ENCODE results near the gene CD22.
"Not testable (repeated sequence)": the region's sequence is repeated elsewhere in the genome, so short reads cannot be mapped to it uniquely, and the experiment has no call there.

CD22 gene

GRCh38 chr19:35328851-35329285 lies at the start of gene CD22:
TSS of gene CD22 (plus strand) at chr19:35329187. CDS start at chr19:35332041, 2,854 bp downstream.
- DNase-seq: no peak

DNA sequence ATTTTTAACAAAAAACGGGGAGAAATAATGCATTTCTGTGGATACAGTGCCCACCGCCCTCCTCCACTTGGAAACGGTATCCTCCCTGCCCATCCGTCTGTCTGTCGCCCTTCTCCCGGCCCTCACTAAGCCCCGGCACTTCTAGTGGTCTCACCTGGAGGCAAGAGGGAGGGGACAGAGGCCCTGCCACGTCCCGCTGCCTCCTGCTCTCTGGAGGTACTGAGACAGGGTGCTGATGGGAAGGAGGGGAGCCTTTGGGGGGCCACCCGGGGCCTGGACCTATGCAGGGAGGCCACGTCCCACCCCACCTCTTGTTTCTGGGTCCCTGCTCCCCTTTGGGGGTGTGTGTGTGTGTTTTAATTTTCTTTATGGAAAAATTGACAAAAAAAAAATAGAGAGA lies 49.6 kb upstream of the CD22 start:
- DNase-seq: no peak

DNA sequence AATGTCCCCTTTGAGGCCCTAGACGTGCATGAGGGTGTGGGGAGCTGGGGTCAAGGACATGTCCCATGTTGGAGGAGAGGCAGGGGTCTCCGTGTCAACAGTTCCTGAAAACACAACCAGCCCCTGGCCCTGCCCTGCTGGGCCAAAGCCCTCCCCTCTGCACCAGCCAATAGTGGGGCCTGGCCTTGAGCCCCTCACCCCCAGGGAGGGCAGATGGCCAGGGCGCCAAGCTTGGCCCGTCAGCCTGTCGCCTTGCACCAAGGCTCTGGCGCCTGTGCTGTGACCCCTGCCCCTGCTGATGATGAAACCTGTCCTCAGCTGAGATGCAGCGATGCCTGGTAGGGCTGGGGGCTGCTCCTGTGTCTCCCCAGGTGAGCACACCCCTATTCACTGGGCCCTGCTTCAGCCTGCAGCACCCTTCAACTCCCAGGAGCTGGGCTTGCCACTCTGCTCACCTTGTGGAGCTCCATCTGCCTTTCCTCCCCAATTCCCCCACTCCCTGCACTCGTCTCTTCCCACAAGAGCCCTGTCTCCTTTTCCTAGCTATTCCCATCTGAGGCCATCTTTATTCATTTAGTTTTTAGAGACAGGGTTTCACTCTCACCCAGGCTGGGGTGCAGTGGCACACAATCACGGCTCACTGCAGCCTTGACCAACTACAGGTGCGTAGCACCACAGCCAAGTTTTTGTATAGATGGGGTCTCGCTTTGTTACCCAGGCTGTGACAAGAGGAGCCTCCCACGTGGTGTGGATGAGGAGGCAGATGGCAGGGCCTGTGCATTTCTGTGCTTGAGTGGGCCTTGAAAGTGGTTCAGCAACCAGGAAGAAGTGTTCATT lies 48.8 kb upstream of the CD22 start:
- DNase-seq: no peak

DNA sequence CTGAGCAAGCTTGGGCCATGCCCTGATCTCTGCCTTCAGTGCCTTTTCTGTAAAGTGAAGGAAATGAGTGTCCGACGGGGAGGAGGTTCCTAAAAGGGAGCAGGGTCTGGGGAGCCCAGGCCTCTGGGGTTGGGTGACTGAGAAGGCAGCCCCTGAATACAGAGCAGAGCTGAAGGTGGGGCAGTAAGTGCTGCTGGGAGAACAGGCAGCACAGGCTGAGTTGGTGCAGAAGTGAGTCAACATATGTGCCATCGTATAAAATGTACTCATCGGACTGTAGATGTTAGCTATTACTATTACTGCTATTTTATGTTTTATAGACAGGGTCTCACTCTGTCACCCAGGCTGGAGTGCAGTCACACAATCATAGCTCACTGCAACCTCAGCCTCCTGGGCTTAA lies 47.7 kb upstream of the CD22 start:
- no peak for DNase-seq

GRCh38 chr19:35284153-35285094 lies 44.6 kb upstream of the CD22 start:
- DNase-seq: no peak

GRCh38 chr19:35285095-35285449 lies 43.9 kb upstream of the CD22 start:
- DNase-seq: no peak

DNA sequence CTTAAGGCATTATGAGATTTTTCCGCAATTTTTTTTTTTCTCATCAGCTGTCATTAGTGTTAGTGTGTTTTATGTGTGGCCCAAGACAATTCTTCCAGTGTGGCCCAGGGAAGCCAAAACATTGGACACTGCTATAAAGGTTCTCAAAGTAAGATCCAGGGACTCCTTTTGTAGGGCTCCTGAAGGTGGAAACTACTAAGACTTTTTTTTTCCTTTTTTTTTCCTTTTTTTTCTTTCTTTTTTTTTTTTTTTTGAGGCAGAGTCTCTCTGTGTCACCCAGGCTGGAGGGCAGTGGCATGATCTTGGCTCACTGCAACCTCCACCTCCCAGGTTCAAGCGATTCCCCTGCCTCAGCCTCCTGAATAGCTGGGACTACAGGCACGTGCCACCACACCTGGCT lies 43.5 kb upstream of the CD22 start:
- DNase-seq: not testable (repeated sequence)

DNA sequence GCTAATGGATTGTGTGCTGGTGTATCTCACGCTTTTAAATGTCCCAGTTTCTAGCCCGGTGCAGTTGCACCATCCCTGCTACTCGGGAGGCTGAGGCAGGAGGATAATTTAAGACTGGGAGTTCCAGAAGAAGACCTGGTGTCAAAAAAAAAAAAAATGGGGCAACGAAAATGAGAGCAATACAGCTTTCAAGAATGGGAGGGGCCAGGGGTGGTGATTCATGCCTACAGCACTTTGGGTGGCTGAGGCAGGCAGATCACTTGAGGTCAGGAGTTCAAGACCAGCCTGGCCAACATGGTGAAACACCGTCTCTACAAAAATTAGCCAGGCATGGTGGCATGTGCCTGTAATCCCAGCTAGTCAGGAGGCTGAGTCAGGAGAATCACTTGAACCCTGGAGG lies 42.9 kb upstream of the CD22 start:
- DNase-seq: not testable (repeated sequence)

GRCh38 chr19:35287713-35288112 lies 41.3 kb upstream of the CD22 start:
- no peak for DNase-seq

DNA sequence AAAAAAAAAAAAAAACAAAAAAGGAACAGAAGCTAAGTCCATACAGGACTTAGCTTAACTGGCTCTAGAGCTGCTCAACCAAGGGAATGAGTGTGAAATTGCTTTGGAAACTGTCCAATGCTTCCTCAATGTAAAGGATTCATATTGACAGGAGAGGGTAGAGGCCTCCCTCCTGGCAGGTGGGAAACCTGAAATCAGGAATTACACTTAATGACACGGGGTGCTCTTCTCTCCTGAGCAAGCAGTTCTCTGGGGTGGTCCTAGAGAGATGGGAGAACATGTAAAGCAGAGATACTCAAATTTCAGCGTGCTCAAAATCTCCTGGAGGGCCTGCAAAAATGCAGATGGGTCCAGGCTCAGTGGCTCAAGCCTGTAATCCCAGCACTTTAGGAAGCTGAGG lies 40.7 kb upstream of the CD22 start:
- no peak for DNase-seq

GRCh38 chr19:35288906-35289305 lies 40.1 kb upstream of the CD22 start:
- no peak for DNase-seq

DNA sequence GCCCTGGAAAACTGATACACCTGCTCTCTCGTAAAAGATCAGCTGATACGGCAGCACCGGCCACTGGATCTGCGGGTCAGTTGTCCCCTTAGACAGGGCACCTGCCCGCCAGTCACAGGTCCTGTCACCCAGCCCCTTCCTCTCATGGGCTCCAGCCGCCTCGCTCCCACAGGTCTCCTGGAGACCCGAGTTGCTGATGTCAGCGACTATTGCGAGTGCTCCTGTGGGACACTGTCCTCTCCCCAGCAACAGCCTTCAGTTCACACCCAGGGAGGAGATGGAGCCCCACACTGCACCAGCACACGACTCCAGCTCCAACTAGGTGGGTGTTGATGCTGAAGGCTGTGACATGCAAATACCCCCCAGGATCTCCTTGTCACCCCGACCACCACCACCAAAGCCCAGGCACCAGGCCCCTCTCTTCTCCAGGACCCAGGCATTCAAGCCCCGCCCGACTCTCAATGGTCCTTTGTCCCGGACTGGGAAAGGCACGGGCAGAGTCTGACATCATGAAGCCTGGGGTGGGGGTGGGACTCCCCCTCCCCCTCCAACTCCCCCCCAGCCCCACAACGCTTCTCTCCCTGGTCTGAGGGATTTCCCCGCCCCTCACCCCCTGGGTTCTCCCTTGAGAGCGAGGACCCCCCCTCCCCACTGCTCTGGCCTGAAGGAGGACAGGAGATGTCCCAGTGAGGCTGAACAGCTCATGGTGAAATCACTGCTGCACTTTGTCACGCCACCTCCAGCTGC lies 38.4 kb upstream of the CD22 start:
- no peak for DNase-seq

DNA sequence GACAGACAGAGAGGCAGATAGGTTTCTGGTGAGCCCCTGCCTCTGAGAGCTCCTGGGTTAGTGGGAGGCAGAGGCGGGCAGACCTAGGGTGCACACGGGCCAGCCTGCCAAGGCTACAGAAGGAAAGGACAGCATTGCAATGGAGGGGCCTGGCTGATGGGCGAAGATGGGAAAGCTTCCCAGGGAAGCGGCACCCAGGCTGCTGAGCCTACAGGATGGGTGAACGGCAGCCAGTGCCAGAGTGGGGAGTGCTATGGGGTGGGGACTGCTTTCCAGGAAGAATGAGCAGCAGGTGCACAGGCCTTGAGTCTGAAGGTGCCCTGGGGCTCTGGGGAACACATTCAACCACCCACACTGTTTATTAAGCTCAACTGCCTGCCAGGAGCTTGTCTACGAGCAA lies 37.7 kb upstream of the CD22 start:
- DNase-seq: no peak

DNA sequence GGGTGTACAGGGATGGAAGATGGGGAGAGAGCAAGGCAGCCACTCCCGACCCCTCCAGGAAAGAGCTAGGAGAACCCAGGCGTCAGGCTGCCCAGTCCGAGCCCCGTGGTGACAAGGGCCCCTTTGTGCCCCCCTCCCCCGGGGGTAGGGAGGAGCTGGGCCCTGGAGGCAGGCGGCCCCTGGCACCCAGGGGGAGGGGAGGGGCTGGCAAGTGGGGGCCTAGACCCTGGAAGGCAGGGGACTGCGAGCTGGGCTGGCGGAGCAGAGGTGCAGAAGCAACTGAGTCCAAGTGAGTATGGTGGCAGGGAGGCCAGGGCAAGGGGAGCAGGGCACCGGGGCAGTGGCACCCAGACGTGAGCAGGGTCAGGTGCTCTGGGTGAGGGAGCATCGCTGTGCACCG lies 37.1 kb upstream of the CD22 start, which contains the start of gene MAG:
Gene MAG, plus strand, starts transcription at position 246 of the 400 bp plus-strand sequence. CDS start 3,248 bp downstream, outside the sequence.
- DNase-seq: no peak

- no peak for DNase-seq
These were observed 36.3 kb upstream of the CD22 start for GRCh38 chr19:35292421-35293362.

GRCh38 chr19:35293363-35293739 lies 35.6 kb upstream of the CD22 start:
- DNase-seq: no peak

DNA sequence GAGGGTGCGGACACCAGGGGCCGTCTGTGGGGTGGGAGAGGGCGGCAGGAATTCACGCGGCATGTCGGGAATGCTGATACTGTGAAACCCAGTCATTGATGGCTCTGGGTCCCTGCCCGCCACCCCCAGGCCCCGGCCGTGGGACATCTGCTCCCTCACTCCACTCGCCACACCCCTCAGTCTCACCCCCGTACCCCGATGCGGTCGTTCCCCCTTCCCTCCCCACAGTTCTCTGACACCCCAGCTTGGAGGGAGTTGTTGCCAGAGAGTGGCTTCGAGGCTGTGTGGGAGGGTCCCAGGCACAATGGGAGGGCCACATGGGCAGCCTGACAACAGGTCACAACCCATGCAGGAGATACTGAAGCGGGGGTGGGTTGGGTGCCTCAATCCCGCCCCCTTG lies 35.2 kb upstream of the CD22 start:
- no peak for DNase-seq

DNA sequence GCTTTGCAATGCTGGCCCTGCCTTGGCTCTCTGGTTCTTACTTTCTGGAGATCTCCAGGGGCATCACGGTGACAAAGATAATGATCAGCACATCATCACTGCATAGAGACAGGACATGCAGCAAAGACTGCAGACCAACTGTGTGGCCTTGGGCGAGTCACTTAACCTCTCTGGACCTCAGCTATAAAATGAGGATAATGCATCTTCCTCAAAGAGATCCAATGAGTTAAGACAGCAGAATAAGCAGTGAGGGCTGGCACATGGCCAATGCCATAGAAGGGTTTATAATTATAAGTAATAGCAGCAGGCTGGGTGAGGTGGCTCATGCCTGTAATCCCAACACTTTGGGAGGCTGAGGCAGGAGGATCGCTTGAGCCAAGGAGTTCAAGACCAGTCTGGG lies 34.7 kb upstream of the CD22 start:
- DNase-seq: no peak

GRCh38 chr19:35294859-35295791 lies 33.9 kb upstream of the CD22 start:
- no peak for DNase-seq

- peak; percentile 15 for DNase-seq
These were observed 33.1 kb upstream of the CD22 start for GRCh38 chr19:35295792-35296462.
